Body of pancreas (tissue), 4 donors: Measurements from ENCODE around the gene TMEM42.

Experiments used
- CTCF ChIP-seq, 7 experiments: fragments of 450-650 bp in 4 of 7; fragments of 200-600 bp in 3 of 7; sonication (generic) in 3 of 7; IDR thresholded peaks; one replicate each; pipeline ENCODE4 v1.5.1; 2016 to 2019; ENCODE audit warnings: antibody characterized with exemption in 7 of 7
- POLR2A ChIP-seq, 3 donors: fragments of 450-650 bp; IDR thresholded peaks; one replicate each; pipeline ENCODE4 v1.6.1; 2016; ENCODE audit warnings: antibody characterized with exemption in 3 of 3, mild to moderate bottlenecking in 2 of 3

GRCh38 chr3:44831232-44831631 is 30.5 kb upstream of the TMEM42 start:
- TF ChIP-seq CTCF (IDR thresholded peaks at IDR 0.05) (no peak), POLR2A (IDR thresholded peaks at IDR 0.05) (no peak)
